SK-N-SH treated with all-trans-retinoic acid at 6 μM for 48 hours (cell line): ENCODE data around the gene CELF4.

Experiments used
- ARNTL ChIP-seq: fragments of 450-650 bp; formaldehyde crosslinking; IDR thresholded peaks from 2 replicates; pipeline ENCODE4 v1.5.0; 2020; ENCODE audit warnings: low read depth, mild to moderate bottlenecking, moderate library complexity, borderline replicate concordance
- ISL1 ChIP-seq: fragments of 250-450 bp; sonication (Bioruptor Pico); IDR thresholded peaks from 2 replicates; pipeline ENCODE4 v2.1.2; 2022; ENCODE audit warnings: mild to moderate bottlenecking, moderate library complexity
- PATZ1 ChIP-seq: fragments of 250-450 bp; sonication (Bioruptor Pico); IDR thresholded peaks from 2 replicates; pipeline ENCODE4 v1.8.0; 2020; ENCODE audit warnings: mild to moderate bottlenecking, moderate library complexity, borderline replicate concordance
- POU6F1 ChIP-seq: fragments of 250-450 bp; sonication (Bioruptor Pico); IDR thresholded peaks from 2 replicates; pipeline ENCODE4 v1.8.0; 2021; ENCODE audit warnings: low read depth, mild to moderate bottlenecking, moderate library complexity, borderline replicate concordance
- RARB ChIP-seq: fragments of 250-450 bp; sonication (Bioruptor Pico); IDR thresholded peaks from 2 replicates; pipeline ENCODE4 v1.8.0; 2021; ENCODE audit warnings: mild to moderate bottlenecking, moderate library complexity
- TCF4 ChIP-seq: fragments of 250-450 bp; sonication (Bioruptor Pico); IDR thresholded peaks from 2 replicates; pipeline ENCODE4 v1.8.0; 2021; ENCODE audit warnings: mild to moderate bottlenecking, moderate library complexity, borderline replicate concordance
- ZC3H10 ChIP-seq: fragments of 250-450 bp; sonication (Bioruptor Pico); IDR thresholded peaks from 2 replicates; pipeline ENCODE4 v1.5.1; 2021; ENCODE audit warnings: mild to moderate bottlenecking, moderate library complexity
- ZFP3 ChIP-seq: fragments of 250-450 bp; sonication (Bioruptor Pico); IDR thresholded peaks from 2 replicates; pipeline ENCODE4 v1.5.0; 2020; ENCODE audit warnings: mild to moderate bottlenecking, moderate library complexity

DNA sequence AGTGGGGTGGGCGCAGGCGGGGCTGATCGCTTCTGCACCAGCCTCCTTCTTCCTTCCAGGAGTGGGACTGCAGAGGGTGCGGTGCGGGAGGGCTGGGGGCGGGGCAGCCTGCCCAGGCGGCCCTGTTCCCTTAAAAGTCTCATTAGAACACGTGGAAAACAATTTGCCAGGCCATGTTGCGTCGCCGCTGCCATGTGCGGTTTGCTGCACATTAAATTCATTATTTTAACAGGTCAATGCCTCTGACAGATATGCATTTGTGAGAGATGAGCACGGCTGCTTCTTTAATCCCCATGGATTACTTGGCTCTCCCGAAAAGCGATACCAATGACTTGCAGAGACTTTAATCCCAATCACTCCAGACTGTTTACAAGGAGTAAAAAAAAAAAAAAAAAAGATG is 139.0 kb downstream of the CELF4 start:
- TF ChIP-seq ZC3H10 (CRISPR knock-in tag) (no peak), ARNTL (CRISPR knock-in tag) (no peak), RARB (CRISPR knock-in tag) (no peak), POU6F1 (no peak), TCF4 (CRISPR knock-in tag) (no peak), PATZ1 (CRISPR knock-in tag) (no peak), ZFP3 (CRISPR knock-in tag) (no peak), ISL1 (no peak)
